ENCODE results near the gene ATP4B.

The ATP4B gene

GRCh38 chr13:113621046-113621445 lies 37.0 kb downstream of the ATP4B start:
- Histone ChIP-seq H3K18ac (ENCODE audit: low read length) (no peak overlapping the region), H2BK120ac (ENCODE audit: insufficient read depth, low read length, poor library complexity) (no peak overlapping the region), H3K14ac (ENCODE audit: low read length) (no peak overlapping the region), H3K4ac (ENCODE audit: low read depth, low read length) (no peak overlapping the region), H3K27me3 (ENCODE audit: insufficient read depth, low read length) (no peaks in the 10 kb centered on the region), H3K4me2 (ENCODE audit: low read length) (no peak overlapping the region), H3K36me3 (ENCODE audit: control insufficient read depth in 1 of 2, insufficient read depth in 2 of 2, low read length in 2 of 2) (peaks cover 24 to 25% of the 10 kb centered on the region in 2 experiments), H4K91ac (ENCODE audit: low read depth, low read length) (no peak overlapping the region), H3K23ac (ENCODE audit: low read length) (no peak overlapping the region), H3K9ac (ENCODE audit: low read length) (no peak overlapping the region), H3K4me1 (ENCODE audit: control insufficient read depth in 1 of 2, insufficient read depth in 2 of 2, low read length in 2 of 2) (peaks cover 8 to 13% of the 10 kb centered on the region in 2 experiments), H3K79me1 (ENCODE audit: low read length) (no peaks in the 10 kb centered on the region), H3K79me2 (ENCODE audit: control insufficient read depth, insufficient read depth, low read length, poor library complexity) (no peaks in the 10 kb centered on the region), H4K8ac (ENCODE audit: low read depth, low read length) (no peak overlapping the region), H2BK5ac (ENCODE audit: low read depth, low read length, poor library complexity) (no peak overlapping the region), H3K27ac (ENCODE audit: low read depth, low read length) (no peak overlapping the region), H3K9me3 (ENCODE audit: insufficient read depth, low read depth, low read length) (no peaks in the 10 kb centered on the region), H2AFZ (ENCODE audit: insufficient read depth, low read length, poor library complexity) (no peak overlapping the region), H2BK12ac (ENCODE audit: low read length) (no peak overlapping the region), H2AK5ac (ENCODE audit: low read length) (no peak overlapping the region), H4K12ac (ENCODE audit: low read depth, low read length) (no peak overlapping the region), H3K4me3 (ENCODE audit: low read depth, low read length) (no peak overlapping the region)
- no CpG with 5 or more reads among the region's 15 CpGs for WGBS (ENCODE audit: extremely low coverage, insufficient coverage, insufficient read length)
- DNase-seq: no peak

- no peaks in the 10 kb centered on the region for H3K27me3 ChIP-seq (ENCODE audit: insufficient read depth, low read length)
- no peak overlapping the region for H2BK120ac ChIP-seq (ENCODE audit: insufficient read depth, low read length, poor library complexity)
- no peak overlapping the region for H2BK12ac ChIP-seq (ENCODE audit: low read length)
- H3K14ac ChIP-seq (ENCODE audit: low read length): no peak overlapping the region
- peak overlapping the region; percentile 19 for H3K4ac ChIP-seq (ENCODE audit: low read depth, low read length)
- DNase-seq: no peak
- no peak overlapping the region for H3K23ac ChIP-seq (ENCODE audit: low read length)
- H3K4me1 ChIP-seq (ENCODE audit: control insufficient read depth in 1 of 2, insufficient read depth in 2 of 2, low read length in 2 of 2): peaks cover 8 to 13% of the 10 kb centered on the region in 2 experiments
- H3K9ac ChIP-seq (ENCODE audit: low read length): no peak overlapping the region
- H4K91ac ChIP-seq (ENCODE audit: low read depth, low read length): no peak overlapping the region
- no peak overlapping the region for H3K4me2 ChIP-seq (ENCODE audit: low read length)
- H3K36me3 ChIP-seq (ENCODE audit: control insufficient read depth in 1 of 2, insufficient read depth in 2 of 2, low read length in 2 of 2): peaks cover 26 to 27% of the 10 kb centered on the region in 2 experiments
- H3K79me2 ChIP-seq (ENCODE audit: control insufficient read depth, insufficient read depth, low read length, poor library complexity): no peaks in the 10 kb centered on the region
- H4K8ac ChIP-seq (ENCODE audit: low read depth, low read length): no peak overlapping the region
- no peak overlapping the region for H3K27ac ChIP-seq (ENCODE audit: low read depth, low read length)
- H2BK5ac ChIP-seq (ENCODE audit: low read depth, low read length, poor library complexity): no peak overlapping the region
- H4K12ac ChIP-seq (ENCODE audit: low read depth, low read length): no peak overlapping the region
- no peak overlapping the region for H2AK5ac ChIP-seq (ENCODE audit: low read length)
- no peaks in the 10 kb centered on the region for H3K79me1 ChIP-seq (ENCODE audit: low read length)
- no peak overlapping the region for H3K18ac ChIP-seq (ENCODE audit: low read length)
- H3K9me3 ChIP-seq (ENCODE audit: insufficient read depth, low read depth, low read length): peaks cover 2% of the 10 kb centered on the region
- H3K4me3 ChIP-seq (ENCODE audit: low read depth, low read length): no peak overlapping the region
- H2AFZ ChIP-seq (ENCODE audit: insufficient read depth, low read length, poor library complexity): no peak overlapping the region
- no CpG with 5 or more reads among the region's 15 CpGs for WGBS (ENCODE audit: extremely low coverage, insufficient coverage, insufficient read length)
These were observed 37.8 kb downstream of the ATP4B start for GRCh38 chr13:113620036-113620796.

DNA sequence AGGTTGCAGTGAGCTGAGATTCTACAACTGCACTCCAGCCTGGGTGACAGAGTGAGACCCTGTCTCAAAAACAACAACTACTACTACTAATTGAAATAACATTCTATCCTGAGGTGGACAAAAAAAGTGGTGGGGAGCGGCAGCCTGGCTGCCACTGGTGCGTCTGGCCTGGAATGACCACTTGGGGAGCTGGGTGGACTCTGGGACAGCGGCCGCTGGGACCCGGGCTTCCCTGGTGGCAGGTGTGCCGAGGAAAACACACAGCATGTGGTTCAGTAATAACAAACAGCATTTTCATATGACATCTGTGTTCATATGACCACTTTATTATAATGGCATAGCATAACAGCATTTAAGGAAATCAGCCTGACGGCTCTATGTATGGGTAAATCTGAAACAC lies 39.5 kb downstream of the ATP4B start:
- H3K23ac ChIP-seq (ENCODE audit: low read length): no peak overlapping the region
- H3K18ac ChIP-seq (ENCODE audit: low read length): no peak overlapping the region
- H2AFZ ChIP-seq (ENCODE audit: insufficient read depth, low read length, poor library complexity): no peak overlapping the region
- H2BK12ac ChIP-seq (ENCODE audit: low read length): no peak overlapping the region
- no peak overlapping the region for H2BK120ac ChIP-seq (ENCODE audit: insufficient read depth, low read length, poor library complexity)
- whole genome bisulfite sequencing (ENCODE audit: extremely low coverage, insufficient coverage, insufficient read length): no CpG with 5 or more reads among the region's 7 CpGs
- no peak for DNase-seq
- no peak overlapping the region for H4K8ac ChIP-seq (ENCODE audit: low read depth, low read length)
- H4K12ac ChIP-seq (ENCODE audit: low read depth, low read length): no peak overlapping the region
- H3K9ac ChIP-seq (ENCODE audit: low read length): no peak overlapping the region
- no peak overlapping the region for H3K14ac ChIP-seq (ENCODE audit: low read length)
- no peaks in the 10 kb centered on the region for H3K79me1 ChIP-seq (ENCODE audit: low read length)
- H3K4me3 ChIP-seq (ENCODE audit: low read depth, low read length): no peak overlapping the region
- no peak overlapping the region for H2BK5ac ChIP-seq (ENCODE audit: low read depth, low read length, poor library complexity)
- H3K27ac ChIP-seq (ENCODE audit: low read depth, low read length): no peak overlapping the region
- H3K4me1 ChIP-seq (ENCODE audit: control insufficient read depth in 1 of 2, insufficient read depth in 2 of 2, low read length in 2 of 2): peaks cover 8 to 13% of the 10 kb centered on the region in 2 experiments
- peaks cover 15 to 26% of the 10 kb centered on the region in 2 experiments for H3K36me3 ChIP-seq (ENCODE audit: control insufficient read depth in 1 of 2, insufficient read depth in 2 of 2, low read length in 2 of 2)
- H3K79me2 ChIP-seq (ENCODE audit: control insufficient read depth, insufficient read depth, low read length, poor library complexity): no peaks in the 10 kb centered on the region
- no peak overlapping the region for H3K4ac ChIP-seq (ENCODE audit: low read depth, low read length)
- H3K27me3 ChIP-seq (ENCODE audit: insufficient read depth, low read length): no peaks in the 10 kb centered on the region
- no peak overlapping the region for H4K91ac ChIP-seq (ENCODE audit: low read depth, low read length)
- H3K4me2 ChIP-seq (ENCODE audit: low read length): no peak overlapping the region
- H3K9me3 ChIP-seq (ENCODE audit: insufficient read depth, low read depth, low read length): peaks cover 10% of the 10 kb centered on the region
- no peak overlapping the region for H2AK5ac ChIP-seq (ENCODE audit: low read length)

DNA sequence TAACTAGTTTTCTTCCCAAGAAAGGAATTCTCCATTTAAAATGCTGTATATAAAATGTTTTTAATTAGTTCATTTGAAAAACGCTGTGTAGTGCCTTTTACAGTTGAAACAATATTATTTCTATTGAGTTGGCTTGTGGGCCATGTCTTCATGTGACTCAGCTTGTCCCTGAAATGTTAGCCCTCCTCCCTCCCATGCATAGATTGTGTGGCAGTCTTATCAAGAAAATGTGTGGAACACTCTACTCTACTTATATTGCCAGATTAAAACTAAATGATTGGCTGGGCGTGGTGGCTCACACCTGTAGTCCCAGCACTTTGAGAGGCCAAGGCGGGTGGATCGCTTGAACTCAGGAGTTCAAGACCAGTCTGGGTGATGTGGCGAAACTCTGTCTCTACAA lies 40.0 kb downstream of the ATP4B start:
- Histone ChIP-seq H3K27ac (ENCODE audit: low read depth, low read length) (no peak overlapping the region), H3K4me3 (ENCODE audit: low read depth, low read length) (no peak overlapping the region), H3K27me3 (ENCODE audit: insufficient read depth, low read length) (no peaks in the 10 kb centered on the region), H2BK12ac (ENCODE audit: low read length) (no peak overlapping the region), H3K4me2 (ENCODE audit: low read length) (no peak overlapping the region), H3K4ac (ENCODE audit: low read depth, low read length) (no peak overlapping the region), H3K14ac (ENCODE audit: low read length) (no peak overlapping the region), H2AFZ (ENCODE audit: insufficient read depth, low read length, poor library complexity) (no peak overlapping the region), H2BK120ac (ENCODE audit: insufficient read depth, low read length, poor library complexity) (no peak overlapping the region), H3K79me2 (ENCODE audit: control insufficient read depth, insufficient read depth, low read length, poor library complexity) (no peaks in the 10 kb centered on the region), H4K12ac (ENCODE audit: low read depth, low read length) (no peak overlapping the region), H3K23ac (ENCODE audit: low read length) (no peak overlapping the region), H3K9ac (ENCODE audit: low read length) (no peak overlapping the region), H2BK5ac (ENCODE audit: low read depth, low read length, poor library complexity) (no peak overlapping the region), H4K91ac (ENCODE audit: low read depth, low read length) (no peak overlapping the region), H3K18ac (ENCODE audit: low read length) (no peak overlapping the region), H3K9me3 (ENCODE audit: insufficient read depth, low read depth, low read length) (peaks cover 11% of the 10 kb centered on the region), H3K4me1 (ENCODE audit: control insufficient read depth in 1 of 2, insufficient read depth in 2 of 2, low read length in 2 of 2) (peaks cover 8 to 13% of the 10 kb centered on the region in 2 experiments), H4K8ac (ENCODE audit: low read depth, low read length) (no peak overlapping the region), H3K36me3 (ENCODE audit: control insufficient read depth in 1 of 2, insufficient read depth in 2 of 2, low read length in 2 of 2) (peaks cover 10 to 21% of the 10 kb centered on the region in 2 experiments), H3K79me1 (ENCODE audit: low read length) (no peaks in the 10 kb centered on the region), H2AK5ac (ENCODE audit: low read length) (no peak overlapping the region)
- DNase-seq: no peak
- no CpG with 5 or more reads among the region's 5 CpGs for WGBS (ENCODE audit: extremely low coverage, insufficient coverage, insufficient read length)
